GM12878 (cell line): ENCODE data around the gene CACNA1B. TPM values are rescaled to one million over a fixed set of nuclear protein-coding genes. Genes with fewer than 3 reads are reported as not detected.

Source experiments
- ATAC-seq: fragments of 200-7000 bp; cut with Tn5 transposase; 3 replicates; pipeline ENCODE4 v1.9.1; 2020; ENCODE audit warnings: mild to moderate bottlenecking, moderate library complexity
- BruUV-seq: library from RNA; stranded (reverse); fragments of 400-500 nt; replicated peaks from 2 replicates; lab custom pipeline; 2021; lab: Mats Ljungman, UMichigan
- CTCF ChIA-PET: fragments of 300-600 bp; sonication (Branson Sonifier 250); formaldehyde crosslinking; extraction: SDS; loops from one replicate; lab custom pipeline; 2021; ENCODE audit warnings: inconsistent platforms; lab: Yijun Ruan, JAX
- POLR2A ChIA-PET: fragments of 350-600 bp; formaldehyde crosslinking; extraction: SDS; loops from one replicate; lab custom pipeline; 2021; ENCODE audit warnings: inconsistent platforms; lab: Charles Lee
- RAD21 ChIA-PET: fragments of 300-600 bp; sonication (Branson Sonifier 250); formaldehyde crosslinking; loops from one replicate; lab custom pipeline; 2023; ENCODE audit warnings: antibody characterized with exemption; ENCODE audit not compliant: unreplicated experiment; lab: Charles Lee
- SMC1A ChIA-PET: fragments of 300-600 bp; sonication (Branson Sonifier 250); formaldehyde crosslinking; loops from one replicate; lab custom pipeline; 2023; ENCODE audit not compliant: unreplicated experiment, uncharacterized antibody; lab: Charles Lee
- DNase-seq: peaks from one replicate; pipeline ENCODE4 v3.0.0-alpha.2; 2011; ENCODE audit warnings: low read depth, low spot score
- FAIRE-seq: peaks from 3 replicates; lab custom pipeline; 2011; peaks lifted over from hg19 to GRCh38; lab: Jason Lieb, UNC
- H2AFZ ChIP-seq: 2 replicates; pipeline ENCODE4 v1.6.0; 2011; ENCODE audit warnings: low read depth, low read length, control low read depth; ENCODE audit not compliant: control insufficient read depth
- H3K27ac ChIP-seq: 2 replicates; pipeline ENCODE4 v1.5.1; 2011; ENCODE audit warnings: control low read depth; ENCODE audit not compliant: control insufficient read depth, insufficient read depth
- H3K27me3 ChIP-seq, 2 experiments: replicated peaks in 1 of 2; 2 replicates each; pipeline versions ENCODE4 v1.6.0 to v1.6.1; 2011; ENCODE audit warnings: low read length in 1 of 2; ENCODE audit not compliant: control insufficient read depth in 2 of 2, insufficient read depth in 2 of 2
- H3K36me3 ChIP-seq, 2 experiments: 2 replicates each; pipeline ENCODE4 v1.5.1; 2011; ENCODE audit warnings: low read length in 1 of 2; ENCODE audit not compliant: control insufficient read depth in 2 of 2, insufficient read depth in 2 of 2
- H3K4me1 ChIP-seq: 2 replicates; pipeline ENCODE4 v1.6.1; 2011; ENCODE audit warnings: mild to moderate bottlenecking, low read length, moderate library complexity, mixed read lengths; ENCODE audit not compliant: control insufficient read depth, insufficient read depth
- H3K4me2 ChIP-seq: 2 replicates; pipeline ENCODE4 v1.6.0; 2011; ENCODE audit warnings: control low read depth; ENCODE audit not compliant: control insufficient read depth, insufficient read depth
- H3K4me3 ChIP-seq: fragments of 200-600 bp; sonication (generic); 2 replicates; pipeline ENCODE4 v1.5.1; 2016
- H3K79me2 ChIP-seq: 2 replicates; pipeline ENCODE4 v1.6.0; 2011; ENCODE audit warnings: low read length; ENCODE audit not compliant: control insufficient read depth, insufficient read depth
- H3K9ac ChIP-seq: 2 replicates; pipeline ENCODE4 v1.8.0; 2011; ENCODE audit warnings: low read length, control low read depth, mixed read lengths; ENCODE audit not compliant: control insufficient read depth, insufficient read depth
- H3K9me3 ChIP-seq: replicated peaks from 3 replicates; pipeline ENCODE4 v1.5.1; 2011; ENCODE audit warnings: mild to moderate bottlenecking, low read length; ENCODE audit not compliant: control insufficient read depth, insufficient read depth
- H4K20me1 ChIP-seq: 2 replicates; pipeline ENCODE4 v1.6.0; 2011; ENCODE audit not compliant: control insufficient read depth, insufficient read depth
- CEBPB ChIP-seq, 2 experiments: fragments of 150-350 bp in 1 of 2; IDR thresholded peaks; 2 replicates each; pipeline ENCODE4 v1.6.1; 2012 to 2014; ENCODE audit warnings: low read depth in 2 of 2, low read length in 2 of 2, borderline replicate concordance in 1 of 2, inconsistent platforms in 1 of 2
- IKZF2 ChIP-seq, 2 experiments: fragments of 450-650 bp; IDR thresholded peaks; 2 replicates each; pipeline ENCODE4 v1.6.1; 2017; ENCODE audit warnings: mild to moderate bottlenecking in 2 of 2, moderate library complexity in 2 of 2
- NFYB ChIP-seq: IDR thresholded peaks from 2 replicates; pipeline ENCODE4 v1.6.1; 2011; ENCODE audit warnings: low read depth, mild to moderate bottlenecking, low read length, improper control_type of control experiment, moderate library complexity; ENCODE audit not compliant: insufficient read depth
- POLR2A ChIP-seq: IDR thresholded peaks from 2 replicates; pipeline ENCODE4 v1.6.1; 2011; ENCODE audit warnings: low read depth, mild to moderate bottlenecking, low read length
- POLR2AphosphoS2 ChIP-seq: IDR thresholded peaks from 2 replicates; pipeline ENCODE4 v1.6.1; 2011; ENCODE audit warnings: low read depth, mild to moderate bottlenecking, low read length, improper control_type of control experiment, moderate library complexity
- STAT3 ChIP-seq: IDR thresholded peaks from 2 replicates; pipeline ENCODE4 v1.6.1; 2011; ENCODE audit warnings: low read depth, low read length, improper control_type of control experiment
- SUZ12 ChIP-seq: fragments of 200-600 bp; sonication (generic); IDR thresholded peaks from one replicate; pipeline ENCODE4 v1.6.1; 2018; ENCODE audit warnings: antibody characterized with exemption, mild to moderate bottlenecking; ENCODE audit not compliant: unreplicated experiment
- WGBS: methylation state at CpG from one replicate; pipeline ENCODE4 v1.1.6; 2016; ENCODE audit warnings: low lambda C conversion rate; ENCODE audit not compliant: insufficient replicate concordance, insufficient coverage; ENCODE audit errors: missing lambda C conversion rate; 5-methylcytosine and 5-hydroxymethylcytosine counted together
- in situ Hi-C: fragments of 300-500 bp; cut with MboI; formaldehyde crosslinking; loops from 9 replicates; pipeline ENCODE4 v1.14.3; 2018; ENCODE audit warnings: mixed read lengths
- intact Hi-C: fragments of 100-400 bp; cut with micrococcal nuclease; formaldehyde crosslinking; loops from one replicate; pipeline ENCODE4 v1.14.2; 2022; ENCODE audit not compliant: unreplicated experiment
- polyA plus RNA-seq, 11 experiments: library from polyadenylated mRNA; depleted of rRNA in 4 of 11; unstranded in 6 of 11; stranded (reverse) in 5 of 11; fragments of >200 nt; fragmentation: Nextera tagmentation in 4 of 11; fragmentation: Illumina TruSeq in 1 of 11; extraction: Ambion mirVana in 4 of 11; extraction: Trizol in 1 of 11; gene quantifications; 1 replicate in 1 of 11; 2 replicates in 10 of 11; pipeline versions ENCODE4 v1.2.1 to v1.2.3, GENCODE V29; 2011 to 2016; ENCODE audit warnings: inconsistent platforms in 2 of 11, missing spikeins in 2 of 11, low read depth in 1 of 11
- total RNA-seq, 4 experiments: library from RNA; depleted of rRNA in 3 of 4; stranded (reverse); fragments of >200 nt in 3 of 4; fragmentation: Illumina TruSeq in 1 of 4; extraction: Trizol in 1 of 4; gene quantifications; 2 replicates each; pipeline versions ENCODE4 v1.2.1 to v1.2.3, GENCODE V29; 2013 to 2021
- TF ChIP-seq, protein P1 (sequence below), 3 experiments: IDR thresholded peaks in 2 of 3; conservative IDR thresholded peaks in 1 of 3; 2 replicates each; pipeline ENCODE4 v1.5.1; 2011; ENCODE audit warnings: low read depth in 3 of 3, low read length in 3 of 3, mild to moderate bottlenecking in 3 of 3, control low read depth in 2 of 3, moderate library complexity in 2 of 3, inconsistent platforms in 1 of 3, mixed read lengths in 1 of 3; ENCODE audit not compliant: control insufficient read depth in 2 of 3, insufficient read depth in 1 of 3; ENCODE audit errors: extremely low read depth in 1 of 3
- TF ChIP-seq, protein P2 (sequence below): fragments of 450-650 bp; formaldehyde crosslinking; IDR thresholded peaks from 2 replicates; pipeline ENCODE4 v1.5.0; 2022; ENCODE audit warnings: mild to moderate bottlenecking, missing genetic modification characterization
- TF ChIP-seq, protein P3 (sequence below): IDR thresholded peaks from 2 replicates; pipeline ENCODE4 v1.6.1; 2012; ENCODE audit warnings: low read depth, low read length, improper control_type of control experiment

The CACNA1B gene
- total and polyA plus RNA-seq, 10 of the 15 experiments (the other 5 are each of a cell fraction or from before 2014, with no cell fraction given) = 0.01 to 0.03 (median 0.01) TPM; not detected in 7

DNA sequence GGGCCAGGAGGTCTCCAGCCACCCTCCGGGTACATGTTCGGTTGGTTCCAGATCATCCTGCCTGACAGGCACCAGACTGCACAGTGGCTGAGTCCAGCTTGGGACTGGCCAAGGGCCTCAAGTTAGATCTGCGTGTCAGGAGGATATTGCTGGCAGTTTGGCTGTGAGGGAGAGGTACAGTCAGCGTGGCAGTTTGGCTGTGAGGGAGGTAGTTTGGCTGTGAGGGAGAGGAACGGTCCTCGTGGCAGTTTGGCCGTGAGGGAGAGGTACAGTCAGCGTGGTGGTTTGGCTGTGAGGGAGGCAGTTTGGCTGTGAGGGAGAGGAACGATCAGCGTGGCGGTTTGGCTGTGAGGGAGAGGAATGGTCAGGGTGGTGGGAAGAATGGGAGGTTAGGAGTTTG is 39.0 kb downstream of the CACNA1B start:
- Histone ChIP-seq H3K79me2 (no peaks in the 10 kb centered on the region), H3K27ac (no peak overlapping the region), H3K27me3 (no peaks in the 10 kb centered on the region), H3K4me2 (no peak overlapping the region), H3K9ac (no peak overlapping the region), H3K4me3 (no peak overlapping the region), H2AFZ (no peak overlapping the region), H4K20me1 (no peaks in the 10 kb centered on the region), H3K4me1 (no peaks in the 10 kb centered on the region), H3K36me3 (no peaks in the 10 kb centered on the region), H3K9me3 (no peaks in the 10 kb centered on the region; the same call in 2 of the 3 replicates)
- no peak for DNase-seq
- ChIA-PET CTCF (no interaction called here), RAD21 (interaction anchor here (0.7 kb wide), 1 partner anchor 44 kb away, joined by 4 read pairs; no protein-coding TSS in a partner anchor), POLR2A (no interaction called here), SMC1A (no interaction called here)
- no TSS peak for BruUV-seq
- in situ Hi-C loops (no loop called here), intact Hi-C loops (loop anchor here (10.0 kb wide), 2 partner anchors 58 to 242 kb away; no protein-coding TSS in a partner anchor)
- FAIRE-seq = no peak
- 42% methylated on average over 11 of the region's 11 CpGs for WGBS
- ATAC-seq = no peak
- TF ChIP-seq, protein P1, sequence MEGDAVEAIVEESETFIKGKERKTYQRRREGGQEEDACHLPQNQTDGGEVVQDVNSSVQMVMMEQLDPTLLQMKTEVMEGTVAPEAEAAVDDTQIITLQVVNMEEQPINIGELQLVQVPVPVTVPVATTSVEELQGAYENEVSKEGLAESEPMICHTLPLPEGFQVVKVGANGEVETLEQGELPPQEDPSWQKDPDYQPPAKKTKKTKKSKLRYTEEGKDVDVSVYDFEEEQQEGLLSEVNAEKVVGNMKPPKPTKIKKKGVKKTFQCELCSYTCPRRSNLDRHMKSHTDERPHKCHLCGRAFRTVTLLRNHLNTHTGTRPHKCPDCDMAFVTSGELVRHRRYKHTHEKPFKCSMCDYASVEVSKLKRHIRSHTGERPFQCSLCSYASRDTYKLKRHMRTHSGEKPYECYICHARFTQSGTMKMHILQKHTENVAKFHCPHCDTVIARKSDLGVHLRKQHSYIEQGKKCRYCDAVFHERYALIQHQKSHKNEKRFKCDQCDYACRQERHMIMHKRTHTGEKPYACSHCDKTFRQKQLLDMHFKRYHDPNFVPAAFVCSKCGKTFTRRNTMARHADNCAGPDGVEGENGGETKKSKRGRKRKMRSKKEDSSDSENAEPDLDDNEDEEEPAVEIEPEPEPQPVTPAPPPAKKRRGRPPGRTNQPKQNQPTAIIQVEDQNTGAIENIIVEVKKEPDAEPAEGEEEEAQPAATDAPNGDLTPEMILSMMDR (IDR thresholded peaks at IDR 0.05 in 2 of 3, conservative IDR thresholded peaks at IDR 0.05 in 1 of 3; ENCODE audit: control insufficient read depth in 2 of 3, extremely low read depth in 1 of 3, insufficient read depth in 1 of 3, low read depth in 3 of 3, low read length in 3 of 3) = no peak
- TF ChIP-seq, protein P2, sequence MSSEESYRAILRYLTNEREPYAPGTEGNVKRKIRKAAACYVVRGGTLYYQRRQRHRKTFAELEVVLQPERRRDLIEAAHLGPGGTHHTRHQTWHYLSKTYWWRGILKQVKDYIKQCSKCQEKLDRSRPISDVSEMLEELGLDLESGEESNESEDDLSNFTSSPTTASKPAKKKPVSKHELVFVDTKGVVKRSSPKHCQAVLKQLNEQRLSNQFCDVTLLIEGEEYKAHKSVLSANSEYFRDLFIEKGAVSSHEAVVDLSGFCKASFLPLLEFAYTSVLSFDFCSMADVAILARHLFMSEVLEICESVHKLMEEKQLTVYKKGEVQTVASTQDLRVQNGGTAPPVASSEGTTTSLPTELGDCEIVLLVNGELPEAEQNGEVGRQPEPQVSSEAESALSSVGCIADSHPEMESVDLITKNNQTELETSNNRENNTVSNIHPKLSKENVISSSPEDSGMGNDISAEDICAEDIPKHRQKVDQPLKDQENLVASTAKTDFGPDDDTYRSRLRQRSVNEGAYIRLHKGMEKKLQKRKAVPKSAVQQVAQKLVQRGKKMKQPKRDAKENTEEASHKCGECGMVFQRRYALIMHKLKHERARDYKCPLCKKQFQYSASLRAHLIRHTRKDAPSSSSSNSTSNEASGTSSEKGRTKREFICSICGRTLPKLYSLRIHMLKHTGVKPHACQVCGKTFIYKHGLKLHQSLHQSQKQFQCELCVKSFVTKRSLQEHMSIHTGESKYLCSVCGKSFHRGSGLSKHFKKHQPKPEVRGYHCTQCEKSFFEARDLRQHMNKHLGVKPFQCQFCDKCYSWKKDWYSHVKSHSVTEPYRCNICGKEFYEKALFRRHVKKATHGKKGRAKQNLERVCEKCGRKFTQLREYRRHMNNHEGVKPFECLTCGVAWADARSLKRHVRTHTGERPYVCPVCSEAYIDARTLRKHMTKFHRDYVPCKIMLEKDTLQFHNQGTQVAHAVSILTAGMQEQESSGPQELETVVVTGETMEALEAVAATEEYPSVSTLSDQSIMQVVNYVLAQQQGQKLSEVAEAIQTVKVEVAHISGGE (CRISPR knock-in tag) = no peak
- TF ChIP-seq, protein P3, sequence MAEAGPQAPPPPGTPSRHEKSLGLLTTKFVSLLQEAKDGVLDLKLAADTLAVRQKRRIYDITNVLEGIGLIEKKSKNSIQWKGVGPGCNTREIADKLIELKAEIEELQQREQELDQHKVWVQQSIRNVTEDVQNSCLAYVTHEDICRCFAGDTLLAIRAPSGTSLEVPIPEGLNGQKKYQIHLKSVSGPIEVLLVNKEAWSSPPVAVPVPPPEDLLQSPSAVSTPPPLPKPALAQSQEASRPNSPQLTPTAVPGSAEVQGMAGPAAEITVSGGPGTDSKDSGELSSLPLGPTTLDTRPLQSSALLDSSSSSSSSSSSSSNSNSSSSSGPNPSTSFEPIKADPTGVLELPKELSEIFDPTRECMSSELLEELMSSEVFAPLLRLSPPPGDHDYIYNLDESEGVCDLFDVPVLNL = no peak
- TF ChIP-seq IKZF2 (IDR thresholded peaks at IDR 0.05) (no peak), NFYB (no peak), STAT3 (no peak), POLR2AphosphoS2 (no peak), CEBPB (IDR thresholded peaks at IDR 0.05; ENCODE audit: borderline replicate concordance in 1 of 2, low read depth in 2 of 2, low read length in 2 of 2) (no peak), POLR2A (no peak), SUZ12 (no peak)
